Measurements from ENCODE around the gene FSD1.
"Not testable (repeated sequence)": the region's sequence is repeated elsewhere in the genome, so short reads cannot be mapped to it uniquely, and the experiment has no call there.

Gene FSD1

GRCh38 chr19:4345342-4346019, 41.1 kb downstream of the FSD1 start:
- TF ChIP-seq TCF4 (CRISPR knock-in tag; IDR thresholded peaks at IDR 0.05; ENCODE audit: borderline replicate concordance) (no peak), GLIS3 (CRISPR knock-in tag; IDR thresholded peaks at IDR 0.05) (no peak), RARB (CRISPR knock-in tag; IDR thresholded peaks at IDR 0.05) (no peak), ZNF8 (CRISPR knock-in tag; IDR thresholded peaks at IDR 0.05) (no peak), ARNTL (CRISPR knock-in tag; IDR thresholded peaks at IDR 0.05; ENCODE audit: borderline replicate concordance, low read depth) (no peak), BACH2 (CRISPR knock-in tag; IDR thresholded peaks at IDR 0.05; ENCODE audit: borderline replicate concordance) (no peak)
- TF ChIP-seq, protein P1, sequence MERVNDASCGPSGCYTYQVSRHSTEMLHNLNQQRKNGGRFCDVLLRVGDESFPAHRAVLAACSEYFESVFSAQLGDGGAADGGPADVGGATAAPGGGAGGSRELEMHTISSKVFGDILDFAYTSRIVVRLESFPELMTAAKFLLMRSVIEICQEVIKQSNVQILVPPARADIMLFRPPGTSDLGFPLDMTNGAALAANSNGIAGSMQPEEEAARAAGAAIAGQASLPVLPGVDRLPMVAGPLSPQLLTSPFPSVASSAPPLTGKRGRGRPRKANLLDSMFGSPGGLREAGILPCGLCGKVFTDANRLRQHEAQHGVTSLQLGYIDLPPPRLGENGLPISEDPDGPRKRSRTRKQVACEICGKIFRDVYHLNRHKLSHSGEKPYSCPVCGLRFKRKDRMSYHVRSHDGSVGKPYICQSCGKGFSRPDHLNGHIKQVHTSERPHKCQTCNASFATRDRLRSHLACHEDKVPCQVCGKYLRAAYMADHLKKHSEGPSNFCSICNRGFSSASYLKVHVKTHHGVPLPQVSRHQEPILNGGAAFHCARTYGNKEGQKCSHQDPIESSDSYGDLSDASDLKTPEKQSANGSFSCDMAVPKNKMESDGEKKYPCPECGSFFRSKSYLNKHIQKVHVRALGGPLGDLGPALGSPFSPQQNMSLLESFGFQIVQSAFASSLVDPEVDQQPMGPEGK (CRISPR knock-in tag; IDR thresholded peaks at IDR 0.05; ENCODE audit: borderline replicate concordance) = no peak
- no peak for ATAC-seq

GRCh38 chr19:4346020-4346383, 41.6 kb downstream of the FSD1 start:
- TF ChIP-seq ZFP3 (CRISPR knock-in tag; IDR thresholded peaks at IDR 0.05) = peak; percentile 99
- no peak for TF ChIP-seq OSR1 (CRISPR knock-in tag; IDR thresholded peaks at IDR 0.05)
- TF ChIP-seq ESRRG (CRISPR knock-in tag; IDR thresholded peaks at IDR 0.05) = no peak
- no peak for ATAC-seq

- no peak for ATAC-seq
- TF ChIP-seq ZFP30 (CRISPR knock-in tag; IDR thresholded peaks at IDR 0.05) (no peak), GLIS3 (CRISPR knock-in tag; IDR thresholded peaks at IDR 0.05) (no peak), RARB (CRISPR knock-in tag; IDR thresholded peaks at IDR 0.05) (no peak), SNAI2 (CRISPR knock-in tag; IDR thresholded peaks at IDR 0.05) (no peak), ZNF565 (CRISPR knock-in tag; conservative IDR thresholded peaks at IDR 0.05; ENCODE audit: low read depth) (no peak)
- TF ChIP-seq, protein P2, sequence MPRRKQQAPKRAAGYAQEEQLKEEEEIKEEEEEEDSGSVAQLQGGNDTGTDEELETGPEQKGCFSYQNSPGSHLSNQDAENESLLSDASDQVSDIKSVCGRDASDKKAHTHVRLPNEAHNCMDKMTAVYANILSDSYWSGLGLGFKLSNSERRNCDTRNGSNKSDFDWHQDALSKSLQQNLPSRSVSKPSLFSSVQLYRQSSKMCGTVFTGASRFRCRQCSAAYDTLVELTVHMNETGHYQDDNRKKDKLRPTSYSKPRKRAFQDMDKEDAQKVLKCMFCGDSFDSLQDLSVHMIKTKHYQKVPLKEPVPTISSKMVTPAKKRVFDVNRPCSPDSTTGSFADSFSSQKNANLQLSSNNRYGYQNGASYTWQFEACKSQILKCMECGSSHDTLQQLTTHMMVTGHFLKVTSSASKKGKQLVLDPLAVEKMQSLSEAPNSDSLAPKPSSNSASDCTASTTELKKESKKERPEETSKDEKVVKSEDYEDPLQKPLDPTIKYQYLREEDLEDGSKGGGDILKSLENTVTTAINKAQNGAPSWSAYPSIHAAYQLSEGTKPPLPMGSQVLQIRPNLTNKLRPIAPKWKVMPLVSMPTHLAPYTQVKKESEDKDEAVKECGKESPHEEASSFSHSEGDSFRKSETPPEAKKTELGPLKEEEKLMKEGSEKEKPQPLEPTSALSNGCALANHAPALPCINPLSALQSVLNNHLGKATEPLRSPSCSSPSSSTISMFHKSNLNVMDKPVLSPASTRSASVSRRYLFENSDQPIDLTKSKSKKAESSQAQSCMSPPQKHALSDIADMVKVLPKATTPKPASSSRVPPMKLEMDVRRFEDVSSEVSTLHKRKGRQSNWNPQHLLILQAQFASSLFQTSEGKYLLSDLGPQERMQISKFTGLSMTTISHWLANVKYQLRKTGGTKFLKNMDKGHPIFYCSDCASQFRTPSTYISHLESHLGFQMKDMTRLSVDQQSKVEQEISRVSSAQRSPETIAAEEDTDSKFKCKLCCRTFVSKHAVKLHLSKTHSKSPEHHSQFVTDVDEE (CRISPR knock-in tag; IDR thresholded peaks at IDR 0.05) = no peak
These were observed 43.1 kb downstream of the FSD1 start for GRCh38 chr19:4347521-4347920.

- not testable (repeated sequence) for ATAC-seq
These were observed 44.8 kb downstream of the FSD1 start for GRCh38 chr19:4349225-4349624.

GRCh38 chr19:4350111-4350510, 45.7 kb downstream of the FSD1 start:
- no peak for TF ChIP-seq TCF4 (CRISPR knock-in tag; IDR thresholded peaks at IDR 0.05; ENCODE audit: borderline replicate concordance)
- TF ChIP-seq, protein P1 (CRISPR knock-in tag; IDR thresholded peaks at IDR 0.05; ENCODE audit: borderline replicate concordance) = no peak
- TF ChIP-seq PPARA (CRISPR knock-in tag; IDR thresholded peaks at IDR 0.05; ENCODE audit: borderline replicate concordance) = no peak
- TF ChIP-seq ZFP30 (CRISPR knock-in tag; IDR thresholded peaks at IDR 0.05) = no peak
- no peak for TF ChIP-seq RARB (CRISPR knock-in tag; IDR thresholded peaks at IDR 0.05)
- no peak for TF ChIP-seq TOX (CRISPR knock-in tag; IDR thresholded peaks at IDR 0.05; ENCODE audit: borderline replicate concordance)
- TF ChIP-seq, protein P3, sequence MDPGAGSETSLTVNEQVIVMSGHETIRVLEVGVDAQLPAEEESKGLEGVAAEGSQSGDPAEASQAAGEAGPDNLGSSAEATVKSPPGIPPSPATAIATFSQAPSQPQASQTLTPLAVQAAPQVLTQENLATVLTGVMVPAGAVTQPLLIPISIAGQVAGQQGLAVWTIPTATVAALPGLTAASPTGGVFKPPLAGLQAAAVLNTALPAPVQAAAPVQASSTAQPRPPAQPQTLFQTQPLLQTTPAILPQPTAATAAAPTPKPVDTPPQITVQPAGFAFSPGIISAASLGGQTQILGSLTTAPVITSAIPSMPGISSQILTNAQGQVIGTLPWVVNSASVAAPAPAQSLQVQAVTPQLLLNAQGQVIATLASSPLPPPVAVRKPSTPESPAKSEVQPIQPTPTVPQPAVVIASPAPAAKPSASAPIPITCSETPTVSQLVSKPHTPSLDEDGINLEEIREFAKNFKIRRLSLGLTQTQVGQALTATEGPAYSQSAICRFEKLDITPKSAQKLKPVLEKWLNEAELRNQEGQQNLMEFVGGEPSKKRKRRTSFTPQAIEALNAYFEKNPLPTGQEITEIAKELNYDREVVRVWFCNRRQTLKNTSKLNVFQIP (CRISPR knock-in tag; IDR thresholded peaks at IDR 0.05; ENCODE audit: borderline replicate concordance, low read depth) = no peak
- no peak for TF ChIP-seq SNAI2 (CRISPR knock-in tag; IDR thresholded peaks at IDR 0.05)
- TF ChIP-seq ISL1 (CRISPR knock-in tag; IDR thresholded peaks at IDR 0.05) = no peak
- no peak for TF ChIP-seq ZNF70 (CRISPR knock-in tag; IDR thresholded peaks at IDR 0.05)
- ATAC-seq = no peak

Measured in SK-N-SH treated with all-trans-retinoic acid at 6 μM for 48 hours (cell line).